ENCODE measurements around the gene FARP1. TPM values are rescaled to one million over a fixed set of nuclear protein-coding genes. Genes with fewer than 3 reads are reported as not detected.

Gene FARP1
- total and polyA plus RNA-seq, 4 experiments from 2014 or later: 0.26 to 1.5 (median 0.42) TPM; not detected in 1

DNA sequence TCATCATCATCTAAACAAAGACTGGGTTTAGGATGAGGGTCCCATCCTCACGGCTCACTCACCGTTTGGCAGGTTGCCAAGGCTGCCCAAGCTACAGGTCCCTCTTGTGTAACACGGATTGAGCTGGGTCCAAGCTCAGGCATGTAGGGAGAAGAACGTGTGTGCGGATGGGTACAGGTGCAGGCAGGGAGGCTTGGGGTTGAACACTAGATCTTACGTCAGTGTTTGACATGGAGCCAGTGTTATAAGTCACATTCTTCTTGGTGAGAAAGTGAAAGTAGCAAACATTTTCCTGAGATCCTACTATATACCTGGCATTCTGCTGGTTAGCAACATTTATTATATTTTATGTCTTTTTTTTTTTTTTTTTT lies 171.0 kb downstream of the FARP1 start:
- Histone ChIP-seq H3K4me3 (ENCODE audit: low read length in 2 of 2) (no peak overlapping the region), H3K9me3 (ENCODE audit: control insufficient read depth in 1 of 2, low read length in 2 of 2) (no peaks in the 10 kb centered on the region), H3K27me3 (ENCODE audit: insufficient read depth, low read length) (no peaks in the 10 kb centered on the region), H3K36me3 (ENCODE audit: insufficient read depth, low read length) (no peaks in the 10 kb centered on the region), H3K27ac (ENCODE audit: low read depth, low read length) (no peak overlapping the region), H3K4me1 (ENCODE audit: insufficient read depth, low read length) (no peaks in the 10 kb centered on the region)
- no peak overlapping the region for H3K4me3 Mint-ChIP-seq
- ChIA-PET POLR2A (ENCODE audit: partially characterized antibody) (no interaction called here), CTCF (ENCODE audit: partially characterized antibody) (no interaction called here)
- peaks cover 0 to 1% (median 0%) of the 10 kb centered on the region in 8 donors for H3K9me3 Mint-ChIP-seq
- peaks cover 2 to 4% of the 10 kb centered on the region in 2 donors for H3K27me3 Mint-ChIP-seq
- DNase-seq: no peak
- no peaks in the 10 kb centered on the region for H3K4me1 Mint-ChIP-seq
- no peak overlapping the region for H3K27ac Mint-ChIP-seq
- intact Hi-C loops (cut with micrococcal nuclease): no loop called here
- H3K36me3 Mint-ChIP-seq: no peaks in the 10 kb centered on the region

DNA sequence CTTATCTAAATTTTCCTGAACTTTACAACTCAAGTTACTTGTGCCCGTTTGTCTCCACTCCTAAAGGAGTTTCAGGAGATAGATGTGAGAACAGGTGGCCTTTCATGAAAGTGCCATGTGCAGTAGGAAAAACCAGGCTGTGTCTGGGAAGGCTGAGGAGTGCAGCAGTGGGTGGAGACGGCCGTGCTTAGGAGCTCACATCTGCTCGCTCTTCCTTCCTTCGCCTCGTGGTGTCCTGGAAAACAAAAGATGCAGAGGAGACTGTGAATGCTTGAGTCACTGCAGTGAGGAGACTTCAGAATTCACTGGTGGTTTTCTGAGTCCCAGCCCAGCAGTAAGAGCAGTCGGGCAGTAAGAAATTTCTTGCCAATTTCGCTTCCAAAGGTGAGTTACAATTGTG lies 172.6 kb downstream of the FARP1 start:
- ChIA-PET POLR2A (ENCODE audit: partially characterized antibody) (no interaction called here), CTCF (ENCODE audit: partially characterized antibody) (no interaction called here)
- Mint-ChIP-seq H3K27ac (no peak overlapping the region), H3K36me3 (no peaks in the 10 kb centered on the region), H3K9me3 (peaks cover 0 to 1% (median 0%) of the 10 kb centered on the region in 8 donors), H3K27me3 (peaks cover 4% of the 10 kb centered on the region in 2 donors), H3K4me3 (no peak overlapping the region), H3K4me1 (no peaks in the 10 kb centered on the region)
- no peaks in the 10 kb centered on the region for H3K27me3 ChIP-seq (ENCODE audit: insufficient read depth, low read length)
- H3K4me1 ChIP-seq (ENCODE audit: insufficient read depth, low read length): no peaks in the 10 kb centered on the region
- no peak overlapping the region for H3K27ac ChIP-seq (ENCODE audit: low read depth, low read length)
- no peak overlapping the region for H3K4me3 ChIP-seq (ENCODE audit: low read length in 2 of 2)
- no peak for DNase-seq
- intact Hi-C loops (cut with micrococcal nuclease): no loop called here
- no peaks in the 10 kb centered on the region for H3K36me3 ChIP-seq (ENCODE audit: insufficient read depth, low read length)
- no peaks in the 10 kb centered on the region for H3K9me3 ChIP-seq (ENCODE audit: control insufficient read depth in 1 of 2, low read length in 2 of 2)

DNA sequence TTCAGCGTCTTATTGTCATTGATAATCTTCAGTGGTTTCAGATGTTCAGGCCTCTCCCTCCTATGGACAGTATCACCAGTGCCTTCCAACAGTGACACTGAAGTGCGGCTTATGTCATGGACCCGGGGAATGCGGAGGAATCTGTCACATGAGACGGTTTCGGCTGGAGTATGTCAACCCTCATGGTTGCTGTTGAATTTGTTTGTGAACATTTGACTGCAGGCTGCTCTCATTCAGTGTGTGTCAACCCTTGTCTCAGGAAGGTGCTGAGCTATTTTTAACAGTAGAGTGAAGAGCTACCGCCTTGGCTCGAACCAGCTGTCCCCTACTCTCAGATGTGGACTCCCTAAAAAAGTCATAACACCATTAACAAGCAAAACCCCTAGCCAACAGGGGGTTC lies 173.0 kb downstream of the FARP1 start:
- Mint-ChIP-seq H3K4me3 (no peak overlapping the region), H3K4me1 (no peaks in the 10 kb centered on the region), H3K36me3 (no peaks in the 10 kb centered on the region), H3K27ac (no peak overlapping the region), H3K27me3 (peaks cover 4% of the 10 kb centered on the region in 2 donors), H3K9me3 (peaks cover 0 to 1% (median 0%) of the 10 kb centered on the region in 8 donors)
- Histone ChIP-seq H3K36me3 (ENCODE audit: insufficient read depth, low read length) (no peaks in the 10 kb centered on the region), H3K27me3 (ENCODE audit: insufficient read depth, low read length) (no peaks in the 10 kb centered on the region), H3K4me1 (ENCODE audit: insufficient read depth, low read length) (no peaks in the 10 kb centered on the region), H3K4me3 (ENCODE audit: low read length in 2 of 2) (no peak overlapping the region), H3K27ac (ENCODE audit: low read depth, low read length) (no peak overlapping the region), H3K9me3 (ENCODE audit: control insufficient read depth in 1 of 2, low read length in 2 of 2) (no peaks in the 10 kb centered on the region)
- CTCF ChIA-PET (ENCODE audit: partially characterized antibody): no interaction called here
- DNase-seq: no peak
- POLR2A ChIA-PET (ENCODE audit: partially characterized antibody): no interaction called here
- intact Hi-C loops (cut with micrococcal nuclease): no loop called here

DNA sequence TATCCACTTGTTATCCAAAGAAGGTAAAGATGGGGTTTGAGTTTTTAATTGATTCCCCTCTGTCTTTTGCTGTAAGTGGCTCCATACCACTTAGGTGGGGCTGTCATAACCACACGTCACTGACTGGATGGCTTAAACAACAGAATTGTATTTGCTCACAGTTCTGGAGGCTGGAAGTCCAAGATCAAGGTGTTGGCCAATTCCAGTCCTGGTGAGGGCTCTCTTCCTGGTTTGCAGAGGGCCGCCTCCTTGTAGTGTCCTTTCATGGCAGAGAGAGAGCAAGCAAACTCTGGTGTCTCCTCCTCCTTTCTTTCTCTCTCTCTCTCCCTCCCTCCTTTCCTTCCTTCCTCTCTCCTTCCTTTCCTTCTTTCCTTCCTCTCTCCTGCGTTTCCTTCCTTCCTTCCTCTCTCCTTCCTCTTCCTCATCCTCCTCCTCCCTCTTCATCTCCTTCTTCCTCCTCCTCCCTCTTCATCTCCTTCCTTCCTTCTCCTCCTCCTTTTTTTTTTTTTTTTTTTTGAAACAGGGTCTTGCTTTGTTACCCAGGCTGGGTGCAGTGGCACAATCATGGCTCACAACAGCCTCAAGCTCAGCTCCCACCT lies 174.8 kb downstream of the FARP1 start:
- H3K27ac Mint-ChIP-seq: no peak overlapping the region
- intact Hi-C loops (cut with micrococcal nuclease): no loop called here
- no peaks in the 10 kb centered on the region for H3K4me1 Mint-ChIP-seq
- Histone ChIP-seq H3K9me3 (ENCODE audit: control insufficient read depth in 1 of 2, low read length in 2 of 2) (no peaks in the 10 kb centered on the region), H3K4me1 (ENCODE audit: insufficient read depth, low read length) (no peaks in the 10 kb centered on the region), H3K27me3 (ENCODE audit: insufficient read depth, low read length) (no peaks in the 10 kb centered on the region), H3K27ac (ENCODE audit: low read depth, low read length) (no peak overlapping the region), H3K36me3 (ENCODE audit: insufficient read depth, low read length) (no peaks in the 10 kb centered on the region), H3K4me3 (ENCODE audit: low read length in 2 of 2) (no peak overlapping the region)
- POLR2A ChIA-PET (ENCODE audit: partially characterized antibody): no interaction called here
- CTCF ChIA-PET (ENCODE audit: partially characterized antibody): interaction anchor here (0.6 kb wide), 1 partner anchor 1374 kb away, joined by 3 read pairs; no protein-coding TSS in a partner anchor
- DNase-seq: no peak
- no peaks in the 10 kb centered on the region for H3K36me3 Mint-ChIP-seq
- peaks cover 4 to 6% of the 10 kb centered on the region in 2 donors for H3K27me3 Mint-ChIP-seq
- no peak overlapping the region for H3K4me3 Mint-ChIP-seq
- H3K9me3 Mint-ChIP-seq: peaks cover 0 to 1% (median 0%) of the 10 kb centered on the region in 8 donors

DNA sequence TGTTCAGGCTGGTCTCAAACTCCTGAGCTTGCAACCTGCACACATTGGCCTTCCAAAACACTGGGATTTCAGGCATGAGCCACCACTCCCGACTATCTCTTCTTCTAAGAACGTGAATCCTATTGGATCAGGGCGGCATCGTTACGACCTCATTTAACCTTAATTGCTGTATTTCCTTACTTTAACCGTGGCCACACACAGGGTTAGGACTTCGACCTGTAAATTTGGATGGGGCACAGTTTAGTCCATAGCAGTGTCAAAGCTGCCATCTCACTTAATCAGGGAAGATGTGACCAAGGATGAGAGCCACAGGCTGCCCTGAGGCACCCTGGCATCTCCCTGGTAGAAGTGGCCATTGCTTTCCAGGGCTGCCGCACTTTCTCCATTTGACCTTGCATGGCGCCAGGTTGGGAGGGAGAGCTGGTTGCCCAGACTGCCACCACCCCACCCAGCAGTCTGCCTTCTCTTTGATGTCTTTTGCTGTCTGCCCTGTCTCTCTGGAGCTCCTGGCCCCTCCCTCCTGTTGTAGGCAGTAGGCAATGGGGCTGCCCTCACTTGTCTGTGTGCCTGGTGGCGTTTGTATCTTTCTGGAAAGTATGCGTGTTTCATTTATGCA lies 175.5 kb downstream of the FARP1 start:
- no peaks in the 10 kb centered on the region for H3K4me1 Mint-ChIP-seq
- DNase-seq: no peak
- H3K27ac ChIP-seq (ENCODE audit: low read depth, low read length): no peak overlapping the region
- no peak overlapping the region for H3K27ac Mint-ChIP-seq
- intact Hi-C loops (cut with micrococcal nuclease): no loop called here
- H3K27me3 Mint-ChIP-seq: peaks cover 4% of the 10 kb centered on the region in 2 donors
- no peaks in the 10 kb centered on the region for H3K9me3 ChIP-seq (ENCODE audit: control insufficient read depth in 1 of 2, low read length in 2 of 2)
- ChIA-PET POLR2A (ENCODE audit: partially characterized antibody) (no interaction called here), CTCF (ENCODE audit: partially characterized antibody) (interaction anchor here (0.6 kb wide), 1 partner anchor 1374 kb away, joined by 3 read pairs; no protein-coding TSS in a partner anchor)
- no peaks in the 10 kb centered on the region for H3K4me1 ChIP-seq (ENCODE audit: insufficient read depth, low read length)
- no peaks in the 10 kb centered on the region for H3K36me3 ChIP-seq (ENCODE audit: insufficient read depth, low read length)
- no peaks in the 10 kb centered on the region for H3K36me3 Mint-ChIP-seq
- H3K4me3 ChIP-seq (ENCODE audit: low read length in 2 of 2): no peak overlapping the region
- H3K27me3 ChIP-seq (ENCODE audit: insufficient read depth, low read length): no peaks in the 10 kb centered on the region
- no peak overlapping the region for H3K4me3 Mint-ChIP-seq
- peaks cover 0 to 1% (median 0%) of the 10 kb centered on the region in 8 donors for H3K9me3 Mint-ChIP-seq

DNA sequence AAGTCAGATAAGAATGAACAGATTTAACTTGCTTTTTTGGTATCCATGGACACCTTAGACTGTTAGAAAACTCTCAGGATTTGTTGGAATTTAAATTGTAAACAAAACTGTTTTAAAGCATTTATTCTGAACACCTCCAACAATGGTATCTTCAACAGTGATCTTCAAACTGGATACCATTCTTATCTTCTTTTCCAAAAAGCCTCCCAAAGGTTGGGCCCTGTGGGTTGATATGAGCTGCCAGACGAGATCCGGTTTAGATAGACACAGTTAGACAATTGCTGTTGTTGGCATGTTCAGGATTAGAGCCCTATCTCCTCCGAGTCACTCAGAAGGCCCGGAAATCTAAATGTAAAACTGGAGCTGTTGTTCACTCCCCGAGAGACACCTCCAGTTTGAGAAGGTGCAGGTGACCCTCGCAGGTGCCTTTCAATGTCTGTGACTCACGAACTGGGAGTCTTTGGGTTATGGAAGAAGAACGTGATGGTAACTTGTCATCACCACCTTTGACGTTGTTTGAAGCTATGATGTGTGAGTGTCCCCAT lies 177.7 kb downstream of the FARP1 start:
- H3K27ac Mint-ChIP-seq: no peak overlapping the region
- ChIA-PET POLR2A (ENCODE audit: partially characterized antibody) (no interaction called here), CTCF (ENCODE audit: partially characterized antibody) (no interaction called here)

DNA sequence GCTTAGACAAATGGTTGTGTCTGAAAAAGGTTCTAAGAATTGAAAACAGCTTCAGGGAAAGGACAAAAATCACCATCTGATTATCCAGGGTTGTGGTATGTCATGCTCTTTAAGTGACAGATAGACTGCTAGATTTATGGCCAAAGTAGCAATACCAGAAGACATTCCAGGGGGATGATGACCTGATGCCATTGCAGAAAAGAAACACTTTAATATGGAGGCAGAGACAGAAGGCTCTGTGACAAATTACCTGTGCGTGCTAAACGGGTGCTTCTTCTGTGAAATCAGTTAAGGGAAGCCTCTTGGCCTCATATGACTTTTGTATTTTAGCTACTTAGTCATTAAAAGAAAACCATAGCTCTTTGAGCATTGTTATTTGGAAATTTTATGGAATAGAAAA lies 178.5 kb downstream of the FARP1 start:
- Histone ChIP-seq H3K36me3 (ENCODE audit: insufficient read depth, low read length) (no peaks in the 10 kb centered on the region), H3K27me3 (ENCODE audit: insufficient read depth, low read length) (peaks cover under 1% of the 10 kb centered on the region), H3K27ac (ENCODE audit: low read depth, low read length) (no peak overlapping the region), H3K9me3 (ENCODE audit: control insufficient read depth in 1 of 2, low read length in 2 of 2) (no peaks in the 10 kb centered on the region), H3K4me1 (ENCODE audit: insufficient read depth, low read length) (no peaks in the 10 kb centered on the region), H3K4me3 (ENCODE audit: low read length in 2 of 2) (no peak overlapping the region)
- H3K36me3 Mint-ChIP-seq: no peaks in the 10 kb centered on the region
- peaks cover 0 to 1% (median 0%) of the 10 kb centered on the region in 8 donors for H3K9me3 Mint-ChIP-seq
- no peak for DNase-seq
- POLR2A ChIA-PET (ENCODE audit: partially characterized antibody): no interaction called here
- H3K4me3 Mint-ChIP-seq: no peak overlapping the region
- no peaks in the 10 kb centered on the region for H3K4me1 Mint-ChIP-seq
- H3K27ac Mint-ChIP-seq: no peak overlapping the region
- H3K27me3 Mint-ChIP-seq: peaks cover 6 to 10% of the 10 kb centered on the region in 2 donors
- intact Hi-C loops (cut with micrococcal nuclease): no loop called here
- CTCF ChIA-PET (ENCODE audit: partially characterized antibody): no interaction called here

More for the DNA sequence above, 177.7 kb downstream of the FARP1 start:
- Histone ChIP-seq H3K27ac (ENCODE audit: low read depth, low read length) (no peak overlapping the region), H3K36me3 (ENCODE audit: insufficient read depth, low read length) (no peaks in the 10 kb centered on the region), H3K4me3 (ENCODE audit: low read length in 2 of 2) (no peak overlapping the region), H3K27me3 (ENCODE audit: insufficient read depth, low read length) (no peaks in the 10 kb centered on the region), H3K9me3 (ENCODE audit: control insufficient read depth in 1 of 2, low read length in 2 of 2) (no peaks in the 10 kb centered on the region), H3K4me1 (ENCODE audit: insufficient read depth, low read length) (no peaks in the 10 kb centered on the region)
- Mint-ChIP-seq H3K36me3 (no peaks in the 10 kb centered on the region), H3K4me3 (no peak overlapping the region), H3K4me1 (no peaks in the 10 kb centered on the region), H3K9me3 (peaks cover 0 to 1% (median 0%) of the 10 kb centered on the region in 8 donors), H3K27me3 (peaks cover 4 to 7% of the 10 kb centered on the region in 2 donors)
- intact Hi-C loops (cut with micrococcal nuclease): no loop called here
- no peak for DNase-seq
